ENCODE results near the gene MCM9.

MCM9 gene

DNA sequence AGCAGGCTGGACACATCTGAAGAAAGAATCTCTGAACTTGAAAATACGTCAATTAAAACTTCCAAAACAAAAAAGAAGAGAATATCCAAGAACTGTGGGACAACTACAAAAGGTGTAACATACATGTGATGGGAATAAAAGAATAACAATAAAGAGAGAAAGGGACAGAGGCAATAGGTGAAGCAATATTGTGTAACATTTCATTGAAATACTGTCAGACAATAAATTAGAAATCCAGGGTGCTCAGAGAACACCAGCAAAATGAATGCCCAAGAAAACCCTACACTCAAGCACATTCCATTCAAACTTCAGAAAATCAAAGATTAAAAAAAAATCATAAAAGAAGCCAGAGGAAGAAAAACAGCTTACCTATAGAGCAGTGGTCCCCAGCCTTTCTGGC lies 74.6 kb downstream of the MCM9 start:
- TF ChIP-seq, protein P1, sequence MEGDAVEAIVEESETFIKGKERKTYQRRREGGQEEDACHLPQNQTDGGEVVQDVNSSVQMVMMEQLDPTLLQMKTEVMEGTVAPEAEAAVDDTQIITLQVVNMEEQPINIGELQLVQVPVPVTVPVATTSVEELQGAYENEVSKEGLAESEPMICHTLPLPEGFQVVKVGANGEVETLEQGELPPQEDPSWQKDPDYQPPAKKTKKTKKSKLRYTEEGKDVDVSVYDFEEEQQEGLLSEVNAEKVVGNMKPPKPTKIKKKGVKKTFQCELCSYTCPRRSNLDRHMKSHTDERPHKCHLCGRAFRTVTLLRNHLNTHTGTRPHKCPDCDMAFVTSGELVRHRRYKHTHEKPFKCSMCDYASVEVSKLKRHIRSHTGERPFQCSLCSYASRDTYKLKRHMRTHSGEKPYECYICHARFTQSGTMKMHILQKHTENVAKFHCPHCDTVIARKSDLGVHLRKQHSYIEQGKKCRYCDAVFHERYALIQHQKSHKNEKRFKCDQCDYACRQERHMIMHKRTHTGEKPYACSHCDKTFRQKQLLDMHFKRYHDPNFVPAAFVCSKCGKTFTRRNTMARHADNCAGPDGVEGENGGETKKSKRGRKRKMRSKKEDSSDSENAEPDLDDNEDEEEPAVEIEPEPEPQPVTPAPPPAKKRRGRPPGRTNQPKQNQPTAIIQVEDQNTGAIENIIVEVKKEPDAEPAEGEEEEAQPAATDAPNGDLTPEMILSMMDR (IDR thresholded peaks at IDR 0.05; ENCODE audit: insufficient read depth, low read length), result no peak
- TF ChIP-seq, protein P2, sequence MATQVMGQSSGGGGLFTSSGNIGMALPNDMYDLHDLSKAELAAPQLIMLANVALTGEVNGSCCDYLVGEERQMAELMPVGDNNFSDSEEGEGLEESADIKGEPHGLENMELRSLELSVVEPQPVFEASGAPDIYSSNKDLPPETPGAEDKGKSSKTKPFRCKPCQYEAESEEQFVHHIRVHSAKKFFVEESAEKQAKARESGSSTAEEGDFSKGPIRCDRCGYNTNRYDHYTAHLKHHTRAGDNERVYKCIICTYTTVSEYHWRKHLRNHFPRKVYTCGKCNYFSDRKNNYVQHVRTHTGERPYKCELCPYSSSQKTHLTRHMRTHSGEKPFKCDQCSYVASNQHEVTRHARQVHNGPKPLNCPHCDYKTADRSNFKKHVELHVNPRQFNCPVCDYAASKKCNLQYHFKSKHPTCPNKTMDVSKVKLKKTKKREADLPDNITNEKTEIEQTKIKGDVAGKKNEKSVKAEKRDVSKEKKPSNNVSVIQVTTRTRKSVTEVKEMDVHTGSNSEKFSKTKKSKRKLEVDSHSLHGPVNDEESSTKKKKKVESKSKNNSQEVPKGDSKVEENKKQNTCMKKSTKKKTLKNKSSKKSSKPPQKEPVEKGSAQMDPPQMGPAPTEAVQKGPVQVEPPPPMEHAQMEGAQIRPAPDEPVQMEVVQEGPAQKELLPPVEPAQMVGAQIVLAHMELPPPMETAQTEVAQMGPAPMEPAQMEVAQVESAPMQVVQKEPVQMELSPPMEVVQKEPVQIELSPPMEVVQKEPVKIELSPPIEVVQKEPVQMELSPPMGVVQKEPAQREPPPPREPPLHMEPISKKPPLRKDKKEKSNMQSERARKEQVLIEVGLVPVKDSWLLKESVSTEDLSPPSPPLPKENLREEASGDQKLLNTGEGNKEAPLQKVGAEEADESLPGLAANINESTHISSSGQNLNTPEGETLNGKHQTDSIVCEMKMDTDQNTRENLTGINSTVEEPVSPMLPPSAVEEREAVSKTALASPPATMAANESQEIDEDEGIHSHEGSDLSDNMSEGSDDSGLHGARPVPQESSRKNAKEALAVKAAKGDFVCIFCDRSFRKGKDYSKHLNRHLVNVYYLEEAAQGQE (IDR thresholded peaks at IDR 0.05; ENCODE audit: insufficient replicate concordance, low read depth), result no peak
- TF ChIP-seq SPI1 (IDR thresholded peaks at IDR 0.05; ENCODE audit: borderline replicate concordance, low read depth) (no peak), GABPA (IDR thresholded peaks at IDR 0.05; ENCODE audit: low read depth) (no peak), POLR2AphosphoS5 (IDR thresholded peaks at IDR 0.05; ENCODE audit: low read depth) (no peak)
- no peaks in the 10 kb centered on the region for H3K27me3 ChIP-seq (ENCODE audit: insufficient read depth, poor library complexity, severe bottlenecking)
- no peak overlapping the region for H3K4me3 ChIP-seq (replicated peaks; ENCODE audit: insufficient read depth, low read length)
- H3K27ac ChIP-seq (replicated peaks), result no peak overlapping the region
- DNase-seq (ENCODE audit: low read depth in 1 of 2, low spot score in 1 of 2), result no peak

DNA sequence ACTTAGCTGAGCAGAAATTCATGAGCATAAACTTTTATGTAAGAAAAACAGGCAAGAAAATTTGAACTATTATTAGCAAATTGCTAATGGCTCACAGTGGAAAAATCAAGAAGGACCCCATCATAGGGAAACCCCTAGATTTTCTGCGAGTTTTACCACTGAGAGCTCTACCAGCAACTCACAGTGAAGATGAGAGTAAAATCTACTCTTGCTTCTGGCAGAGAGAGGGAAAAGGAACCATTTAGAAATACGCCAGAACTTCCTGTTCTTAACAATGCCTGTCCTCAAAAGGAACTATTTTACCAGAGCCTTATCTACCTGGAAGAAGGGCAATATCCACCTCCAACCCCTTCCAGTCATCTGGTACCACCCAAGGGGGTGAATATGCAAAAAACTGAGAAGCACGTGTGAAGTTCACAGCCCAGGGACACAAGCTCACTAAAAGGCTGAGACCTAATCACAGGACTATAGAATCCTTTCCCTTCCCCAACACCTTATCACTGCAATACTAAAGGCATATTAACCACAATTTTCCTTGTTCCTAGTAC lies 75.4 kb downstream of the MCM9 start:
- Histone ChIP-seq H3K4me3 (replicated peaks; ENCODE audit: insufficient read depth, low read length) (no peak overlapping the region), H3K27ac (replicated peaks) (peak overlapping the region; percentile 42), H3K27me3 (ENCODE audit: insufficient read depth, poor library complexity, severe bottlenecking) (no peaks in the 10 kb centered on the region)
- peak in 1 of 2 experiments; percentile 16 for DNase-seq (ENCODE audit: low read depth in 1 of 2, low spot score in 1 of 2)
- TF ChIP-seq GABPA (IDR thresholded peaks at IDR 0.05; ENCODE audit: low read depth) (no peak), SPI1 (IDR thresholded peaks at IDR 0.05; ENCODE audit: borderline replicate concordance, low read depth) (no peak), POLR2AphosphoS5 (IDR thresholded peaks at IDR 0.05; ENCODE audit: low read depth) (no peak)
- TF ChIP-seq, protein P1 (IDR thresholded peaks at IDR 0.05; ENCODE audit: insufficient read depth, low read length), result no peak
- TF ChIP-seq, protein P2 (IDR thresholded peaks at IDR 0.05; ENCODE audit: insufficient replicate concordance, low read depth), result no peak

DNA sequence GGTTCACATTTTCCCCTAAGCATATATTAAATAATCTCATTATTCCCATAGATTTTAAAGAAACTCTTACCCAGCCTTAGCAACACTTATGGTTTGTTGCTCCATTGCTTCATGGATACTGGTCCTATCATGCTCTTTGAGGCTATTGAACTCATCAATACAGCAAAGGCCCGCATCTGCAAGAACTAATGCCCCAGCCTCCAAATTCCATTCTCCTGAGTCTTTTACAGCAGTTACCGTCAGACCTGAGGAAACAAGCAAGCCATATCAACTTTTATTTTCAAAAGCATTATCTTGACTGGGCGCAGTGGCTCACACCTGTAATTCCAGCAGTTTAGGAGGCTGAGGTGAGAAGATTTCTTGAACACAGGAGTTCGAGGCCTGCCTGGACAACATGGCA lies 78.7 kb downstream of the MCM9 start:
- no peaks in the 10 kb centered on the region for H3K27me3 ChIP-seq (ENCODE audit: insufficient read depth, poor library complexity, severe bottlenecking)
- TF ChIP-seq, protein P2 (IDR thresholded peaks at IDR 0.05; ENCODE audit: insufficient replicate concordance, low read depth), result no peak
- TF ChIP-seq GABPA (IDR thresholded peaks at IDR 0.05; ENCODE audit: low read depth) (no peak), POLR2AphosphoS5 (IDR thresholded peaks at IDR 0.05; ENCODE audit: low read depth) (no peak), SPI1 (IDR thresholded peaks at IDR 0.05; ENCODE audit: borderline replicate concordance, low read depth) (no peak)
- TF ChIP-seq, protein P1 (IDR thresholded peaks at IDR 0.05; ENCODE audit: insufficient read depth, low read length), result no peak
- H3K4me3 ChIP-seq (replicated peaks; ENCODE audit: insufficient read depth, low read length), result no peak overlapping the region
- H3K27ac ChIP-seq (replicated peaks), result no peak overlapping the region
- no peak for DNase-seq (ENCODE audit: low read depth in 1 of 2, low spot score in 1 of 2)
